ENCODE results near the gene ACP4. TPM values are rescaled to one million over a fixed set of nuclear protein-coding genes. Genes with fewer than 3 reads are reported as not detected.

ACP4 gene
- total RNA-seq, 1 experiment from 2014 or later, result not detected

GRCh38 chr19:50777830-50778303 is 12.3 kb upstream of the ACP4 start:
- ChIA-PET POLR2A (no interaction called here), CTCF (no interaction called here)
- intact Hi-C loops (cut with micrococcal nuclease; ENCODE audit: unreplicated experiment), result loop anchor here (1.0 kb wide), 1 partner anchor 73 kb away; no protein-coding TSS in a partner anchor
- DNase-seq, result no peak
- peaks cover 7% of the 10 kb centered on the region; the same call in 1 of the 2 replicates for H3K4me1 ChIP-seq
- H3K4me3 Mint-ChIP-seq (ENCODE audit: unreplicated experiment), result no peak overlapping the region
- H3K9me3 ChIP-seq, result 0 out of 2 replicates have a peak, but pooled peaks cover 4% of the 10 kb centered on the region
- H3K4me3 ChIP-seq (ENCODE audit: low read depth, low read length), result no peak overlapping the region
- no peak for TF ChIP-seq CTCF (IDR thresholded peaks at IDR 0.05; ENCODE audit: insufficient read depth in 1 of 2, low read depth in 1 of 2, low read length in 1 of 2, severe bottlenecking in 1 of 2, unreplicated experiment in 1 of 2)
- H3K4me1 Mint-ChIP-seq (ENCODE audit: low read depth, unreplicated experiment), result no peaks in the 10 kb centered on the region
- H3K27me3 Mint-ChIP-seq (ENCODE audit: insufficient read depth, unreplicated experiment), result peaks cover 30% of the 10 kb centered on the region
- BruUV-seq (replicated peaks), result no TSS peak
- no peaks in the 10 kb centered on the region for H3K9me3 Mint-ChIP-seq (ENCODE audit: unreplicated experiment)
- H3K27ac Mint-ChIP-seq (ENCODE audit: unreplicated experiment), result no peak overlapping the region
- no peaks in the 10 kb centered on the region for H3K36me3 ChIP-seq (ENCODE audit: control insufficient read depth, insufficient read depth, low read length)
- H3K27me3 ChIP-seq (replicated peaks; ENCODE audit: control insufficient read depth, insufficient read depth, low read length), result no peaks in the 10 kb centered on the region
- peaks cover 6% of the 10 kb centered on the region for H3K36me3 Mint-ChIP-seq (ENCODE audit: insufficient read depth, unreplicated experiment)

- no TSS peak for BruUV-seq (replicated peaks)
- Histone ChIP-seq H3K4me3 (ENCODE audit: low read depth, low read length) (no peak overlapping the region), H3K27me3 (replicated peaks; ENCODE audit: control insufficient read depth, insufficient read depth, low read length) (no peaks in the 10 kb centered on the region), H3K4me1 (peaks cover 7% of the 10 kb centered on the region; the same call in 1 of the 2 replicates), H3K36me3 (ENCODE audit: control insufficient read depth, insufficient read depth, low read length) (no peaks in the 10 kb centered on the region), H3K9me3 (0 out of 2 replicates have a peak, but pooled peaks cover 4% of the 10 kb centered on the region)
- ChIA-PET CTCF (interaction anchor here (0.6 to 0.9 kb wide), 2 partner anchors 213 to 222 kb away, joined by 3 to 4 read pairs; no protein-coding TSS in a partner anchor), POLR2A (no interaction called here)
- no peak for DNase-seq
- Mint-ChIP-seq H3K9me3 (ENCODE audit: unreplicated experiment) (no peaks in the 10 kb centered on the region), H3K36me3 (ENCODE audit: insufficient read depth, unreplicated experiment) (peaks cover 15% of the 10 kb centered on the region), H3K27me3 (ENCODE audit: insufficient read depth, unreplicated experiment) (peaks cover 27% of the 10 kb centered on the region), H3K27ac (ENCODE audit: unreplicated experiment) (no peak overlapping the region), H3K4me1 (ENCODE audit: low read depth, unreplicated experiment) (no peaks in the 10 kb centered on the region), H3K4me3 (ENCODE audit: unreplicated experiment) (no peak overlapping the region)
- intact Hi-C loops (cut with micrococcal nuclease; ENCODE audit: unreplicated experiment), result loop anchor here (1.0 kb wide), 1 partner anchor 74 kb away; no protein-coding TSS in a partner anchor
- TF ChIP-seq CTCF (IDR thresholded peaks at IDR 0.05; ENCODE audit: insufficient read depth in 1 of 2, low read depth in 1 of 2, low read length in 1 of 2, severe bottlenecking in 1 of 2, unreplicated experiment in 1 of 2), result no peak
These were observed 11.2 kb upstream of the ACP4 start for GRCh38 chr19:50778906-50779430.

GRCh38 chr19:50779504-50780457 is 10.4 kb upstream of the ACP4 start:
- Histone ChIP-seq H3K27me3 (replicated peaks; ENCODE audit: control insufficient read depth, insufficient read depth, low read length) (no peaks in the 10 kb centered on the region), H3K4me3 (ENCODE audit: low read depth, low read length) (no peak overlapping the region), H3K4me1 (peaks cover 7% of the 10 kb centered on the region; the same call in 1 of the 2 replicates), H3K9me3 (0 out of 2 replicates have a peak, but pooled peaks cover 4% of the 10 kb centered on the region), H3K36me3 (ENCODE audit: control insufficient read depth, insufficient read depth, low read length) (no peaks in the 10 kb centered on the region)
- H3K9me3 Mint-ChIP-seq (ENCODE audit: unreplicated experiment), result no peaks in the 10 kb centered on the region
- peaks cover 21% of the 10 kb centered on the region for H3K36me3 Mint-ChIP-seq (ENCODE audit: insufficient read depth, unreplicated experiment)
- ChIA-PET POLR2A (no interaction called here), CTCF (interaction anchor here (0.5 to 1.8 kb wide), 3 partner anchors 59 to 223 kb away, joined by 3 to 11 read pairs (median 3); no protein-coding TSS in a partner anchor)
- no peak for DNase-seq
- H3K4me1 Mint-ChIP-seq (ENCODE audit: low read depth, unreplicated experiment), result no peaks in the 10 kb centered on the region
- H3K27me3 Mint-ChIP-seq (ENCODE audit: insufficient read depth, unreplicated experiment), result peaks cover 27% of the 10 kb centered on the region
- H3K4me3 Mint-ChIP-seq (ENCODE audit: unreplicated experiment), result no peak overlapping the region
- no peak overlapping the region for H3K27ac Mint-ChIP-seq (ENCODE audit: unreplicated experiment)
- intact Hi-C loops (cut with micrococcal nuclease; ENCODE audit: unreplicated experiment), result loop anchor here (5.0 kb wide), 1 partner anchor 57 kb away; the partner anchor contains the start of gene CLEC11A
- no TSS peak for BruUV-seq (replicated peaks)
- no peak for TF ChIP-seq CTCF (IDR thresholded peaks at IDR 0.05; ENCODE audit: insufficient read depth in 1 of 2, low read depth in 1 of 2, low read length in 1 of 2, severe bottlenecking in 1 of 2, unreplicated experiment in 1 of 2)

All from Caco-2 (cell line).